ENCODE measurements around the gene QRFP.
A peak's percentile ranks its signal among the peaks of the same experiment; 100 is the strongest.

QRFP gene, protein sequence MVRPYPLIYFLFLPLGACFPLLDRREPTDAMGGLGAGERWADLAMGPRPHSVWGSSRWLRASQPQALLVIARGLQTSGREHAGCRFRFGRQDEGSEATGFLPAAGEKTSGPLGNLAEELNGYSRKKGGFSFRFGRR

DNA sequence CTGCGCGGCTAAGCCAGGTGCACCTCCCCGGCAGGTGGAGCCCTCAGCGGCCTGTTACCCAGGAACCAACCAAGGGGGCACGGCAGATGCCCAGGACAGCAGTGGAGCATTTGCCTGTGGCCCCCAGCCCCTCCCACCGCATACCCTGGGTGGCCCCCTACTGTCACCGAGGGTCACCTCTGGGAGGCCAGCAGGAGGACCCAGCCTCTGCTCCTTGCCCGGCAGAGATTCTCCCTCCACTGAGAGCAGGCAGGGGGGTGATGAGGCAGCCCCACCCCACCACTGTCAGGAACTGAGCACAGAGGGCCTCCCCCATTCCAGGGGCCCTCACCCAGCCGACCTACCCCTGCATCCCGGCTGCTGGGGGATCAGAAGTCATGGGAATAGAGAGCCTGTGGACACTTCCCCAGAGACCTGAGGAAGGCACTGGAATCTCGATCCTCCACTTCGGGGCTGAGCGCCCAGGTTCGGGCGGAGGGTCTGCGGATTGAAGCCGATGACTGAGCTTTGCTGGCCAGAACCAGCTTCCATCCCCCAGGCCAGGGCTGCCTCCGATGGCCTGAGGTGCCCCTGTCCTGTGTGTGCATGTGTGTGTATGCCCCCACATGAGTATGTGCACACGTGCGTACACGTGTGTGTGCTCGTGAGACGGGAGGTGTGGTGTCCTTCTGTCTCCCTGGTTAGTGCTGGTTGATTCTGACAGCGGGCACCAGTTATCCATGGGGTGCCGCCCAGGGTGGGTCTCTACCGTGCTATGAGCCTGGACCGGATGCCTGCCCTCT lies at the start of gene QRFP:
Gene QRFP (minus strand): TSS at position 580 of the 782 bp plus-strand sequence. CDS start 2,974 bp downstream, outside the sequence.
- Histone ChIP-seq H3K27ac (ENCODE audit: low read length) (no peak within 1 kb of the TSS), H3K27me3 (replicated peaks; ENCODE audit: insufficient read depth, low read length) (peaks cover 53% of the 10 kb centered on the region), H3K9ac (ENCODE audit: low read length) (no peak within 1 kb of the TSS), H3K36me3 (replicated peaks; ENCODE audit: insufficient read depth, low read length) (no peaks in the 10 kb centered on the region), H3K79me2 (ENCODE audit: low read length) (no peaks in the 10 kb centered on the region), H3K4me1 (ENCODE audit: low read length) (no peaks in the 10 kb centered on the region), H3K4me3 (ENCODE audit: low read length) (no peak within 1 kb of the TSS), H3F3A (ENCODE audit: insufficient read depth, low read length) (no peaks in the 10 kb centered on the region), H4K20me1 (ENCODE audit: insufficient read depth, low read length) (no peaks in the 10 kb centered on the region; the same call in 1 of the 2 replicates), H2AFZ (ENCODE audit: low read length) (no peak within 1 kb of the TSS), H3K9me2 (replicated peaks; ENCODE audit: insufficient read depth, low read length) (no peaks in the 10 kb centered on the region), H3K9me3 (replicated peaks; ENCODE audit: insufficient read depth, low read length) (no peaks in the 10 kb centered on the region), H3K4me2 (ENCODE audit: low read depth, low read length) (no peak within 1 kb of the TSS)
- DNase-seq: no peak
- TF ChIP-seq EZH2phosphoT487 (IDR thresholded peaks at IDR 0.05; ENCODE audit: low read length): no peak
- no peak for TF ChIP-seq EZH2 (optimal IDR thresholded peaks at IDR 0.05; ENCODE audit: low read depth, low read length)
- TF ChIP-seq, protein P1, sequence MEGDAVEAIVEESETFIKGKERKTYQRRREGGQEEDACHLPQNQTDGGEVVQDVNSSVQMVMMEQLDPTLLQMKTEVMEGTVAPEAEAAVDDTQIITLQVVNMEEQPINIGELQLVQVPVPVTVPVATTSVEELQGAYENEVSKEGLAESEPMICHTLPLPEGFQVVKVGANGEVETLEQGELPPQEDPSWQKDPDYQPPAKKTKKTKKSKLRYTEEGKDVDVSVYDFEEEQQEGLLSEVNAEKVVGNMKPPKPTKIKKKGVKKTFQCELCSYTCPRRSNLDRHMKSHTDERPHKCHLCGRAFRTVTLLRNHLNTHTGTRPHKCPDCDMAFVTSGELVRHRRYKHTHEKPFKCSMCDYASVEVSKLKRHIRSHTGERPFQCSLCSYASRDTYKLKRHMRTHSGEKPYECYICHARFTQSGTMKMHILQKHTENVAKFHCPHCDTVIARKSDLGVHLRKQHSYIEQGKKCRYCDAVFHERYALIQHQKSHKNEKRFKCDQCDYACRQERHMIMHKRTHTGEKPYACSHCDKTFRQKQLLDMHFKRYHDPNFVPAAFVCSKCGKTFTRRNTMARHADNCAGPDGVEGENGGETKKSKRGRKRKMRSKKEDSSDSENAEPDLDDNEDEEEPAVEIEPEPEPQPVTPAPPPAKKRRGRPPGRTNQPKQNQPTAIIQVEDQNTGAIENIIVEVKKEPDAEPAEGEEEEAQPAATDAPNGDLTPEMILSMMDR (IDR thresholded peaks at IDR 0.05; ENCODE audit: low read length): 0 out of 2 replicates have a peak, but pooled peaks have one; percentile 9

DNA sequence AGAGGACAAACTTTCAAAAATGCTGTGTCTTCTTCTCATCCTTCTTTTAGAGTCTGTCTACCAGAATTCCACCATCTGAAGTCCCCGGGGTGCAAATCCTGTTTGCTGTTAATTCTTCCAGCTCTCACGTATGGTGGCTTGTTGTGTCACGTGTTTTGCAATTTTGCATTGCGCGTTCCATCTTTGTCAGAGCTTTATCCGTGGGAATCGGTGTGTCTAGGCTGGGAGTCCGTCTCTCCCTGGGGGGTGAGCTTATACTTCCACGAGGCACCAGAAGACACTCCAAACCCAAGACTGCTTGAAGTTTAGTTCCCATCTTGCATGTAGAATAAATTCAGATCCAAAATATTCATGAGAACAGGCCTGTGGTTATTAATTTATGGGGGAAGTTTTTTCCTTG lies 48.6 kb upstream of the QRFP start:
- Histone ChIP-seq H3F3A (ENCODE audit: insufficient read depth, low read length) (no peaks in the 10 kb centered on the region), H3K4me1 (ENCODE audit: low read length) (no peaks in the 10 kb centered on the region), H2AFZ (ENCODE audit: low read length) (no peak overlapping the region), H3K4me3 (ENCODE audit: low read length) (no peak overlapping the region), H3K9me2 (replicated peaks; ENCODE audit: insufficient read depth, low read length) (no peaks in the 10 kb centered on the region), H4K20me1 (ENCODE audit: insufficient read depth, low read length) (no peaks in the 10 kb centered on the region), H3K4me2 (ENCODE audit: low read depth, low read length) (no peak overlapping the region), H3K9me3 (replicated peaks; ENCODE audit: insufficient read depth, low read length) (no peaks in the 10 kb centered on the region), H3K27ac (ENCODE audit: low read length) (no peak overlapping the region), H3K9ac (ENCODE audit: low read length) (no peak overlapping the region), H3K27me3 (replicated peaks; ENCODE audit: insufficient read depth, low read length) (peaks cover 89% of the 10 kb centered on the region), H3K36me3 (replicated peaks; ENCODE audit: insufficient read depth, low read length) (no peaks in the 10 kb centered on the region), H3K79me2 (ENCODE audit: low read length) (no peaks in the 10 kb centered on the region)
- DNase-seq: no peak
- TF ChIP-seq EZH2phosphoT487 (IDR thresholded peaks at IDR 0.05; ENCODE audit: low read length) (no peak), EZH2 (optimal IDR thresholded peaks at IDR 0.05; ENCODE audit: low read depth, low read length) (no peak)
- TF ChIP-seq, protein P1 (IDR thresholded peaks at IDR 0.05; ENCODE audit: low read length): no peak

DNA sequence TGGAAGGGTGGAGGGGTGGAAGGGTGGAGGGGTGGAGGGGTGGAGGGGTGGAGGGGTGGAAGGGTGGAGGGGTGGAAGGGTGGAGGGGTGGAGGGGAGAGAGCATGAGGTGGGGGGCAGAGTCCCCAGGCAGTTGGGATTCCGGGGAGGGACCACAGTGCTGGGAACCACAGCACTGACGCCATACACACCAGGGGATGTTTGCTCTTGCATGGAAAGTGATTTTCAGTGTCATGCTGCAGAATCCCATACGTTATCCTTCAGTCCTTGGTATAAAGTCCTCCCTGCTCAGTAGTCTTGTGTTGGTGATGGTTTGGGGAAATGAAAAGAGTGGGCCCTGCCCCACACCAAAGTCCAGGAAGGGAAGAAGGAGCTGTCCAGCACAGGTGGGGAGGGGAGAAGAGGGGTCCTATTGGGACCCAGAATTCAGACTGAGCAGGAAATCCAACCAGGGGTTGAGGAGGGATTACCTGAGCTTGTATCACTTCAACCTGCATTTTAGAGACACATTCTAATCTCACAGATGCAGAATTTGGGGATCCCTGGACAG lies 48.0 kb upstream of the QRFP start:
- H3K9me3 ChIP-seq (replicated peaks; ENCODE audit: insufficient read depth, low read length): no peaks in the 10 kb centered on the region
- TF ChIP-seq EZH2 (optimal IDR thresholded peaks at IDR 0.05; ENCODE audit: low read depth, low read length): no peak
- TF ChIP-seq, protein P1 (IDR thresholded peaks at IDR 0.05; ENCODE audit: low read length): no peak
- H3K27me3 ChIP-seq (replicated peaks; ENCODE audit: insufficient read depth, low read length): peaks cover 93% of the 10 kb centered on the region
- H3K4me2 ChIP-seq (ENCODE audit: low read depth, low read length): no peak overlapping the region
- no peaks in the 10 kb centered on the region for H3K4me1 ChIP-seq (ENCODE audit: low read length)
- no peak for DNase-seq
- H3K9ac ChIP-seq (ENCODE audit: low read length): no peak overlapping the region
- no peak overlapping the region for H3K4me3 ChIP-seq (ENCODE audit: low read length)
- no peaks in the 10 kb centered on the region for H3K79me2 ChIP-seq (ENCODE audit: low read length)
- no peak overlapping the region for H2AFZ ChIP-seq (ENCODE audit: low read length)
- H3K36me3 ChIP-seq (replicated peaks; ENCODE audit: insufficient read depth, low read length): no peaks in the 10 kb centered on the region
- no peaks in the 10 kb centered on the region for H4K20me1 ChIP-seq (ENCODE audit: insufficient read depth, low read length)
- H3K9me2 ChIP-seq (replicated peaks; ENCODE audit: insufficient read depth, low read length): no peaks in the 10 kb centered on the region
- no peaks in the 10 kb centered on the region for H3F3A ChIP-seq (ENCODE audit: insufficient read depth, low read length)
- H3K27ac ChIP-seq (ENCODE audit: low read length): no peak overlapping the region
